K562 (cell line): ENCODE data around the gene SELPLG. TPM values are rescaled to one million over a fixed set of nuclear protein-coding genes. Genes with fewer than 3 reads are reported as not detected.

Experiments
- ADNP ChIP-seq: fragments of 200-800 bp; sonication (Bioruptor generic); IDR thresholded peaks from 2 replicates; pipeline ENCODE4 v1.6.1; 2016; ENCODE audit warnings: missing genetic modification characterization, missing compliant biosample characterization
- ATF2 ChIP-seq: sonication (generic); formaldehyde crosslinking; IDR thresholded peaks from 2 replicates; pipeline ENCODE4 v1.8.1; 2022; ENCODE audit warnings: missing genetic modification reagents
- BACH1 ChIP-seq: fragments of 200-800 bp; sonication (Bioruptor generic); IDR thresholded peaks from 2 replicates; pipeline ENCODE4 v1.6.1; 2016; ENCODE audit warnings: missing genetic modification characterization, missing compliant biosample characterization
- BCOR ChIP-seq: fragments of 450-650 bp; IDR thresholded peaks from 2 replicates; pipeline ENCODE4 v1.6.1; 2016
- BRD4 ChIP-seq: fragments of 200-600 bp; sonication (generic); IDR thresholded peaks from 2 replicates; pipeline ENCODE4 v1.6.1; 2017; ENCODE audit warnings: inconsistent platforms
- DEAF1 ChIP-seq: fragments of 450-650 bp; formaldehyde crosslinking; IDR thresholded peaks from 2 replicates; pipeline ENCODE4 v1.4.0; 2020; ENCODE audit warnings: mild to moderate bottlenecking, moderate library complexity
- MCM2 ChIP-seq: fragments of 450-650 bp; IDR thresholded peaks from 2 replicates; pipeline ENCODE4 v1.6.1; 2017; ENCODE audit warnings: low read depth, mild to moderate bottlenecking
- MTF1 ChIP-seq: fragments of 250-450 bp; sonication (Bioruptor Pico); IDR thresholded peaks from 2 replicates; pipeline ENCODE4 v1.9.0; 2021; ENCODE audit warnings: moderate library complexity, mild to moderate bottlenecking, inconsistent platforms, borderline replicate concordance
- MXI1 ChIP-seq: IDR thresholded peaks from 2 replicates; pipeline ENCODE4 v1.6.1; 2011; ENCODE audit warnings: low read depth, mild to moderate bottlenecking, improper control_type of control experiment, low read length
- NBN ChIP-seq: fragments of 450-650 bp; IDR thresholded peaks from 2 replicates; pipeline ENCODE4 v1.6.1; 2016; ENCODE audit warnings: low read depth, mild to moderate bottlenecking
- NFATC3 ChIP-seq: fragments of 450-650 bp; IDR thresholded peaks from 2 replicates; pipeline ENCODE4 v1.6.1; 2017; ENCODE audit warnings: mild to moderate bottlenecking
- NFRKB ChIP-seq: fragments of 450-650 bp; IDR thresholded peaks from 2 replicates; pipeline ENCODE4 v1.6.1; 2016; ENCODE audit warnings: low read depth
- RCOR1 ChIP-seq, 2 experiments: IDR thresholded peaks; 2 replicates each; pipeline ENCODE4 v1.6.1; 2012; ENCODE audit warnings: low read depth in 2 of 2, low read length in 2 of 2, borderline replicate concordance in 1 of 2, improper control_type of control experiment in 1 of 2
- SAFB2 ChIP-seq: fragments of 200-400 bp; formaldehyde crosslinking; IDR thresholded peaks from 2 replicates; pipeline ENCODE4 v1.6.1; 2018; ENCODE audit warnings: borderline replicate concordance, low read length, low read depth, moderate library complexity; ENCODE audit not compliant: severe bottlenecking
- SIN3B ChIP-seq: fragments of 450-650 bp; IDR thresholded peaks from 2 replicates; pipeline ENCODE4 v1.6.1; 2017; ENCODE audit warnings: low read depth, mild to moderate bottlenecking, moderate library complexity
- SIX5 ChIP-seq, 2 experiments: IDR thresholded peaks; 2 replicates each; pipeline ENCODE4 v1.6.1; 2011; ENCODE audit warnings: low read length in 2 of 2, borderline replicate concordance in 1 of 2, low read depth in 1 of 2, mild to moderate bottlenecking in 1 of 2, moderate library complexity in 1 of 2; ENCODE audit not compliant: insufficient read depth in 1 of 2
- TARDBP ChIP-seq: fragments of 450-650 bp; IDR thresholded peaks from 2 replicates; pipeline ENCODE4 v1.6.1; 2016
- TEAD1 ChIP-seq, 2 experiments: fragments of 450-650 bp in 1 of 2; sonication (generic) in 1 of 2; formaldehyde crosslinking; IDR thresholded peaks; 2 replicates each; pipeline versions ENCODE4 v1.4.0 to v1.8.0; 2020 to 2022; ENCODE audit warnings: mild to moderate bottlenecking in 2 of 2, missing genetic modification reagents in 1 of 2
- TFAP4 ChIP-seq: sonication (generic); formaldehyde crosslinking; IDR thresholded peaks from 2 replicates; pipeline ENCODE4 v1.8.0; 2022; ENCODE audit warnings: missing genetic modification reagents, mild to moderate bottlenecking, moderate library complexity, borderline replicate concordance
- U2AF1 ChIP-seq: fragments of 200-400 bp; formaldehyde crosslinking; optimal IDR thresholded peaks from 2 replicates; pipeline ENCODE3; 2017; ENCODE audit warnings: mild to moderate bottlenecking, low read depth, low read length, moderate library complexity
- ZBTB8A ChIP-seq: fragments of 450-650 bp; IDR thresholded peaks from 2 replicates; pipeline ENCODE4 v1.6.1; 2018; ENCODE audit warnings: mild to moderate bottlenecking, moderate library complexity; ENCODE audit not compliant: partially characterized antibody
- ZKSCAN1 ChIP-seq: fragments of 150-350 bp; IDR thresholded peaks from 2 replicates; pipeline ENCODE4 v1.6.1; 2016; ENCODE audit warnings: low read depth, low read length
- ZNF23 ChIP-seq: fragments of 250-450 bp; sonication (Bioruptor Pico); IDR thresholded peaks from 2 replicates; pipeline ENCODE4 v1.4.0; 2020; ENCODE audit warnings: mild to moderate bottlenecking
- ZNF3 ChIP-seq: fragments of 250-450 bp; sonication (Bioruptor Pico); IDR thresholded peaks from 2 replicates; pipeline ENCODE4 v1.5.0; 2021; ENCODE audit warnings: mild to moderate bottlenecking, moderate library complexity
- ZNF695 ChIP-seq: fragments of 450-650 bp; formaldehyde crosslinking; IDR thresholded peaks from 2 replicates; pipeline ENCODE4 v1.4.0; 2020; ENCODE audit warnings: mild to moderate bottlenecking, moderate library complexity
- polyA plus RNA-seq, 8 experiments: library from polyadenylated mRNA; depleted of rRNA in 4 of 8; stranded (reverse) in 5 of 8; unstranded in 3 of 8; fragments of >200 nt; fragmentation: Nextera tagmentation in 2 of 8; fragmentation: Illumina TruSeq in 1 of 8; extraction: Ambion mirVana in 2 of 8; extraction: Trizol in 1 of 8; gene quantifications; 2 replicates each; pipeline versions ENCODE4 v1.2.1 to v1.2.3, GENCODE V29; 2011 to 2014; ENCODE audit warnings: inconsistent platforms in 1 of 8, missing spikeins in 1 of 8
- total RNA-seq, 7 experiments: library from RNA; depleted of rRNA in 6 of 7; stranded (reverse); fragments of >200 nt in 6 of 7; fragmentation: Illumina TruSeq in 2 of 7; extraction: Trizol in 2 of 7; gene quantifications; 2 replicates each; pipeline versions ENCODE4 v1.2.1 to v1.2.3, GENCODE V29; 2011 to 2021; ENCODE audit warnings: low replicate concordance in 1 of 7
- TF ChIP-seq, protein P1 (sequence below): IDR thresholded peaks from 2 replicates; pipeline ENCODE4 v1.6.1; 2016; ENCODE audit warnings: missing genetic modification characterization, missing compliant biosample characterization

Gene SELPLG
- total and polyA plus RNA-seq, 9 of the 15 experiments (the other 6 are each of a cell fraction or from before 2014, with no cell fraction given): 0.22 to 10.2 (median 1.7) TPM

DNA sequence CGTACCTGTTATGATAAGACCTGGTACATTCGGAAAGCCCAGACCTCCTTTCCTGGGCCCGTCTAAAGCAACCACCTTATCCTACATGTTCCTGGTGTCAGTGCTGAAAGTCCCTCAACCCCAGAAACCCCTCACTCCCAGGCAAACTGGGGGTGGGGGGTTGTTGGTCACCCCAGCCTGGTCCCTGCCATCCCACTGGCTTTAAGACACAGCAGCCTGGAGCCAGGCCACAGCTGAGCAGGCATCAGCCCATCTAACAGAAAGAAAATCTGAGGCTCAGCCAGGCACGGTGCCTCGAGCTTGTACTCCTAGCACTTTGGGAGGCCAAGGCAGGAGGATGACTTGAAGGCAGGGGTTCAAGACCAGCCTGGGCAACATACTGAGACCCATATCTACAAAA lies 4.5 kb downstream of the SELPLG start (continued):
- TF ChIP-seq SAFB2 (no peak), NFATC3 (no peak), ATF2 (CRISPR knock-in tag) (no peak), MXI1 (no peak), NBN (no peak), MCM2 (no peak), RCOR1 (IDR thresholded peaks at IDR 0.05; ENCODE audit: borderline replicate concordance in 1 of 2, low read depth in 2 of 2, low read length in 2 of 2) (peak in 1 of 2 experiments; percentile 54; a peak in 2 of 4 replicates), ZBTB8A (no peak), BCOR (peak; percentile 65; the same call in 1 of the 2 replicates), MTF1 (CRISPR knock-in tag) (0 out of 2 replicates have a peak, but pooled peaks have one; percentile 42), ZNF3 (0 out of 2 replicates have a peak, but pooled peaks have one; percentile 28), ZNF695 (CRISPR knock-in tag) (no peak), DEAF1 (CRISPR knock-in tag) (no peak), NFRKB (0 out of 2 replicates have a peak, but pooled peaks have one; percentile 78), BACH1 (tag) (0 out of 2 replicates have a peak, but pooled peaks have one; percentile 12), TARDBP (no peak), ZNF23 (CRISPR knock-in tag) (no peak), BRD4 (0 out of 2 replicates have a peak, but pooled peaks have one; percentile 17), SIX5 (IDR thresholded peaks at IDR 0.05; ENCODE audit: borderline replicate concordance in 1 of 2, insufficient read depth in 1 of 2, low read depth in 1 of 2, low read length in 2 of 2) (no peak), SIN3B (no peak), ZKSCAN1 (no peak), ADNP (tag) (peak; percentile 90), TFAP4 (CRISPR knock-in tag) (0 out of 2 replicates have a peak, but pooled peaks have one; percentile 14), TEAD1 (CRISPR knock-in tag; IDR thresholded peaks at IDR 0.05) (peak in 1 of 2 experiments; percentile 32; a peak in 1 of 4 replicates), U2AF1 (no peak)
- TF ChIP-seq, protein P1, sequence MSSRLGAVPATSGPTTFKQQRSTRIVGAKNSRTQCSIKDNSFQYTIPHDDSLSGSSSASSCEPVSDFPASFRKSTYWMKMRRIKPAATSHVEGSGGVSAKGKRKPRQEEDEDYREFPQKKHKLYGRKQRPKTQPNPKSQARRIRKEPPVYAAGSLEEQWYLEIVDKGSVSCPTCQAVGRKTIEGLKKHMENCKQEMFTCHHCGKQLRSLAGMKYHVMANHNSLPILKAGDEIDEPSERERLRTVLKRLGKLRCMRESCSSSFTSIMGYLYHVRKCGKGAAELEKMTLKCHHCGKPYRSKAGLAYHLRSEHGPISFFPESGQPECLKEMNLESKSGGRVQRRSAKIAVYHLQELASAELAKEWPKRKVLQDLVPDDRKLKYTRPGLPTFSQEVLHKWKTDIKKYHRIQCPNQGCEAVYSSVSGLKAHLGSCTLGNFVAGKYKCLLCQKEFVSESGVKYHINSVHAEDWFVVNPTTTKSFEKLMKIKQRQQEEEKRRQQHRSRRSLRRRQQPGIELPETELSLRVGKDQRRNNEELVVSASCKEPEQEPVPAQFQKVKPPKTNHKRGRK (tag): no peak
